LHCN-M2 (cell line): ENCODE measurements around the gene ANP32E. TPM values are rescaled to one million over a fixed set of nuclear protein-coding genes. Genes with fewer than 3 reads are reported as not detected.

Experiments used
- DNase-seq: peaks from one replicate; pipeline ENCODE4 v3.0.0-alpha.2; 2012; ENCODE audit warnings: low read depth
- total RNA-seq: library from RNA; depleted of rRNA; stranded (reverse); fragments of >200 nt; gene quantifications from 2 replicates; pipeline ENCODE4 v1.2.3, GENCODE V29; 2014; rRNA removed

The ANP32E gene
- total RNA-seq, 1 experiment from 2014 or later = 56.7 TPM

GRCh38 chr1:150171801-150172200 lies 64.1 kb downstream of the ANP32E start:
- DNase-seq = no peak

GRCh38 chr1:150168960-150169601 lies 66.8 kb downstream of the ANP32E start:
- peak; percentile 49 for DNase-seq

Other genes starting within 250 kb of the ANP32E start
- 12.0 and 12.1 TPM in 2 replicates for gene OTUD7B, start 225.4 kb downstream of the ANP32E start, total RNA-seq
- gene VPS45, start 168.3 kb downstream of the ANP32E start, total RNA-seq = 39.8 and 41.4 TPM in 2 replicates
- 107 and 111 TPM in 2 replicates for gene PLEKHO1, start 86.2 kb downstream of the ANP32E start, total RNA-seq
- not detected in 2 replicates for gene CA14, start 21.7 kb upstream of the ANP32E start, total RNA-seq
- 114 and 117 TPM in 2 replicates for gene APH1A, start 32.9 kb upstream of the ANP32E start, total RNA-seq
- 2.9 and 4.2 TPM in 2 replicates for gene C1orf54, start 36.7 kb upstream of the ANP32E start, total RNA-seq
- gene CIART, start 46.4 kb upstream of the ANP32E start, total RNA-seq = 5.1 TPM in 2 replicates
- 58.8 and 97.4 TPM in 2 replicates for gene MRPS21, start 57.7 kb upstream of the ANP32E start, total RNA-seq
- gene PRPF3, start 85.4 kb upstream of the ANP32E start, total RNA-seq = 34.7 and 41.8 TPM in 2 replicates
- 10.8 and 13.4 TPM in 2 replicates for gene RPRD2, start 128.0 kb upstream of the ANP32E start, total RNA-seq